GM21360 (cell line): ENCODE data around the gene GPR4.
"Not testable (repeated sequence)": the region's sequence is repeated elsewhere in the genome, so short reads cannot be mapped to it uniquely, and the experiment has no call there.

Experiments used
- ATAC-seq: cut with Tn5 transposase; IDR thresholded peaks from one replicate; pipeline ENCODE4 v1.9.1; 2021; ENCODE audit warnings: mild to moderate bottlenecking, moderate library complexity; ENCODE audit not compliant: unreplicated experiment

GPR4 gene

GRCh38 chr19:45623984-45624383 lies 22.0 kb upstream of the GPR4 start:
- no peak for ATAC-seq

GRCh38 chr19:45621976-45622503 lies 20.0 kb upstream of the GPR4 start:
- no peak for ATAC-seq

DNA sequence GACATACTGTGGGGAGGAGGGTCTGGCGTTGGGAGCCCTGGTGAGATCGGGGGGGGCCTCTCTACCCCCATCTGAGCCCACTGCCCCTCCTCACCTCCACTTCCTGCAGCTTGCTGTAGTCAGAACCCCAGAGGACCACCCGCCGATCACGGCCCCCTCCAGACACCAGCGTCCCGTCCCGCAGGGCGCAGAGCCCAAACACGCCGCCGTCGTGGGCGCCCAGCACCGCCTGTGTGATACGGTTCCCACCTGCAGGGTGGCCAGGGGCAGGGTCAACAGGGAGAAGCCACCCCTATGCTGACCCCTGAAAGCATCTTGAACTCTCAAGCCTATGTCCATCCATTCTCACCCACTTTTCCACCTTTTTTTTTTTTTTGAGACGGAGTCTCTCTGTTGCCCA lies 19.4 kb upstream of the GPR4 start:
- no peak for ATAC-seq

GRCh38 chr19:45616704-45617017 lies 14.6 kb upstream of the GPR4 start:
- ATAC-seq = no peak

- no peak for ATAC-seq
Measured at GRCh38 chr19:45615795-45616703, 14.0 kb upstream of the GPR4 start.

GRCh38 chr19:45615056-45615455 lies 13.0 kb upstream of the GPR4 start:
- ATAC-seq = not testable (repeated sequence)

DNA sequence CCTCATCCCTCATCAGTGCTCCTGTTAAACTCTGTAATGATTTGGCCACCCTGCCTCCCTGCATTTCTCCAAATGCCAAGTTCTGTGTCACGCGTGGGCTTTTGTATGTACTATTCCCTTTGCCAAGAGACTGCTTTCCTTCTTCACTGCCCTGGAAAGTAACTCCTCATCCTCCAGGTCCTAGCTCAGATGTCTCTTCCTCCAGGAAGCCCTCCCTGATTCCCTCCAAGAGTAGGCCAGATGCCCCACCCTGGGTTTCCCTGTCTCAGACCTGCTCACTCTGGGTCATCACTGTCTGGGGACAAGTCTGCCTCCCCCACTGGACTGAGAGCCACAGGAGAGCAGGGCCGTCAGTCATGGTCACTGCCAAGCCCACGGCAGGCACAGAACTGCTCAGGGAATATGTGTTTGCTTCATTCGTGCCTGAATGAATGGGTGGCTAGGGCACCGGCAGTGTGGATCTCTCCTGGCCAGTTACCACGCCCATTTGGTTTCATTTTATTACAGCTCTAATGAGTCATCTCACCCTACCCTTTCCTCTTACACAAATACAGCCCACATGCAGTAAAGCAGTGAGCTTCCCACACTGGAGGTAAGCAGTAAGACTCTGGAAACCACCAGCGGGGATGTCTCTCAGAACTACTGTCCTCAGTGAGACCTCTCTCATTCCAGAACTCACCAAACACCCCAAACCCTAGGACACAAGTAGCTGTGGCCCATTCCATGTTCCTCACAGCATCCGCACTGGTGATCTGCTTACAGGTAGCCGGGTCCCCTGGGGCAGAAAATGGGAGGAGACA lies 12.1 kb upstream of the GPR4 start:
- no peak for ATAC-seq

- no peak for ATAC-seq
Measured at GRCh38 chr19:45608948-45609347, 6.9 kb upstream of the GPR4 start.

GRCh38 chr19:45607071-45608029 lies 5.3 kb upstream of the GPR4 start:
- ATAC-seq = no peak

DNA sequence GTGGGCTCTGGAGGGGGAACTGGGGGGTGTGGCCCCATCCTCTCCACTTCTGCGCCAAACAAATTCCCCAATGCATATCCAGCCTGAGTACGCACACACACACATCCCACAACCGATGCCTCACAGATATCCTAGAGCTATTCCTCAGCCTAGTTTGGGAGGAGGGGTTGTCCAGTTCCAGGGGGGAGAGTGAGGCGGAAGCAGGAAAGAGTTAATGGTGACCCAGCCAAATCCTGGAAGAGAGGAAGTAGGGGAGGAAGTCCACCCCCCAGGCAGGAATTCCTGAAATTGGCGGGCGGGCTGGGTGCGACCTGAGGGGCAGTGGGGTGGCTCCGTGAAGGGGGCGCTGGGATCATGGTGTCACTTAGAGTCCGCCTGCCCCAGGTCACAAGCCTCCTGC lies 897 bp downstream of the GPR4 start:
- no peak for ATAC-seq

- ATAC-seq = no peak
Measured at GRCh38 chr19:45600340-45600885, 1.6 kb downstream of the GPR4 start.

- ATAC-seq = no peak
Measured at GRCh38 chr19:45599286-45599685, 2.7 kb downstream of the GPR4 start.

GRCh38 chr19:45598267-45599001 lies 3.6 kb downstream of the GPR4 start:
- no peak for ATAC-seq

GRCh38 chr19:45597425-45598111 lies 4.4 kb downstream of the GPR4 start:
- no peak for ATAC-seq

- no peak for ATAC-seq
Measured at GRCh38 chr19:45595814-45596213, 6.2 kb downstream of the GPR4 start.

DNA sequence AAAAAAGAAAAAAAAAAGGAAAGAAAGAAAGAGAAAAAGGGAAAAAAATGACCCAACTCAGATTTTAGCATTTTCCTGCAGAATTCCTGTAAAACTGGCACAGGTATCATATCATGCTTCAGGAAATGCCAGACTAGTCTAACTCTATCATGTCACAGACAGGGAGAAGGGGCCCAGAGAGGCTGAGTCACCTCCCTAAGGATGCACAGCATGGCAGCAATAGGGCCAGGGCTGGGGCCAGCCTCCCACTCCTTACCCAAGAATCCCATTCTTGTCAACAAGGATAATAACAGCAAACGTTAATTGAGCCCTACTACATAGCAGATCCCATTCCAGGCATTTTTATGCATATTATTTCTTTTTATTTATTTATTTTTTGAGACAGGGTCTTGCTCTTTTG lies 8.5 kb downstream of the GPR4 start:
- ATAC-seq = no peak

- no peak for ATAC-seq
Measured at GRCh38 chr19:45592366-45592765, 9.6 kb downstream of the GPR4 start.

DNA sequence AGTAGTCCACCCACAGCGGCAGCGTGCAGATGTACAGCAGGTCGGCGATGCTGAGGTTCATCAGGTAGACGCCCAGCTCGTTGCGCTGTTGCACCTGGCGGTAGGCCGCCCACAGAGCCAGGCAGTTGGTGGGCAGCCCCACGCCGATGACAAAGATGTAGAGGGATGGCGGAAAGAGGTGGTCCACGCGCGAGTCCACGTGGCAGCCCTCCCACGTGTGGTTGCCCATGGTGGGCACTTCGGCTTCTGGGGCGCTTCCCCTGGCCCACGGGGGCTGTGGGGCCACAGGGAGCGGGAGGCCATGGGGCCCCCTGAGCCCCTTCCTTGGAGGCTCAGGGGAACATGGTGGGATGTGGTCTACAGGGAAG lies 10.4 kb downstream of the GPR4 start:
- ATAC-seq = no peak

GRCh38 chr19:45591004-45591637 lies 10.9 kb downstream of the GPR4 start:
- ATAC-seq = no peak
